Effector memory CD8-positive, alpha-beta T cell (primary cell): ENCODE measurements around the gene CISH.

Experiments used
- ATAC-seq: fragments of 150-1000 bp; cut with Tn5 transposase; replicated peaks from 2 replicates; pipeline ENCODE4 v1.10.0; 2021; ENCODE audit warnings: mild to moderate bottlenecking, moderate library complexity
- DNase-seq, 3 experiments: peaks; one replicate each; pipeline ENCODE4 v3.0.0; 2021
- H3K27ac Mint-ChIP-seq, 2 donors: one replicate each; pipeline ENCODE4 v1.8.0; 2022; ENCODE audit warnings: mild to moderate bottlenecking in 2 of 2, mixed read lengths in 2 of 2, moderate library complexity in 2 of 2
- H3K27me3 Mint-ChIP-seq, 2 donors: one replicate each; pipeline ENCODE4 v1.8.0; 2022; ENCODE audit warnings: mixed read lengths in 2 of 2
- H3K36me3 Mint-ChIP-seq: one replicate; pipeline ENCODE4 v1.8.0; 2022; ENCODE audit warnings: mild to moderate bottlenecking, moderate library complexity, mixed read lengths; ENCODE audit not compliant: insufficient read depth
- H3K4me1 Mint-ChIP-seq, 2 donors: one replicate each; pipeline ENCODE4 v1.8.0; 2022; ENCODE audit warnings: low read depth in 2 of 2, mixed read lengths in 2 of 2
- H3K4me3 Mint-ChIP-seq, 2 donors: one replicate each; pipeline ENCODE4 v1.8.0; 2022; ENCODE audit warnings: mild to moderate bottlenecking in 2 of 2, mixed read lengths in 2 of 2, moderate library complexity in 2 of 2
- H3K9me3 Mint-ChIP-seq, 2 donors: one replicate each; pipeline ENCODE4 v1.8.0; 2022; ENCODE audit warnings: mixed read lengths in 2 of 2

The CISH gene

DNA sequence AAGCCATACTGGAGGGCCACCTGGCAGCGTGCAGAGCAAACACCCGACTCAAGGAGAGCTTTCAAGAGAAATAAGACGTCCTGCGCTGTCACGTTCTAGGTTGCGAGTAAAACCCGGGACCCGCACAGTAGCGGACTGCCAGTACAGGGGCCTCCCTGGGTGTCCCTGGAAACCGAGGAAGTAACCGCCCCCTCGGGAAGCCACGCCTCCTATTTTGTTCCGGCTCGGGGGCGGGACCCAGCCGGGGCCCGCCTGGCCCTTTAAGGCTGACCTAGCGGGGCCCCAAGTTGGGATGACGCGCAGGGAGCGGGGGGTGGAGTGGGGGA is 5.2 kb upstream of the CISH start:
- DNase-seq (peak; percentile 94 to 97 (median 94)), ATAC-seq (peak; percentile 63)
- Mint-ChIP-seq H3K9me3 (no peaks in the 10 kb centered on the region), H3K27ac (peak overlapping the region; percentile 88 to 89), H3K36me3 (peaks cover 26% of the 10 kb centered on the region), H3K4me3 (peak overlapping the region; percentile 88 to 94), H3K27me3 (no peaks in the 10 kb centered on the region), H3K4me1 (peaks cover 60 to 66% of the 10 kb centered on the region in 2 donors)

DNA sequence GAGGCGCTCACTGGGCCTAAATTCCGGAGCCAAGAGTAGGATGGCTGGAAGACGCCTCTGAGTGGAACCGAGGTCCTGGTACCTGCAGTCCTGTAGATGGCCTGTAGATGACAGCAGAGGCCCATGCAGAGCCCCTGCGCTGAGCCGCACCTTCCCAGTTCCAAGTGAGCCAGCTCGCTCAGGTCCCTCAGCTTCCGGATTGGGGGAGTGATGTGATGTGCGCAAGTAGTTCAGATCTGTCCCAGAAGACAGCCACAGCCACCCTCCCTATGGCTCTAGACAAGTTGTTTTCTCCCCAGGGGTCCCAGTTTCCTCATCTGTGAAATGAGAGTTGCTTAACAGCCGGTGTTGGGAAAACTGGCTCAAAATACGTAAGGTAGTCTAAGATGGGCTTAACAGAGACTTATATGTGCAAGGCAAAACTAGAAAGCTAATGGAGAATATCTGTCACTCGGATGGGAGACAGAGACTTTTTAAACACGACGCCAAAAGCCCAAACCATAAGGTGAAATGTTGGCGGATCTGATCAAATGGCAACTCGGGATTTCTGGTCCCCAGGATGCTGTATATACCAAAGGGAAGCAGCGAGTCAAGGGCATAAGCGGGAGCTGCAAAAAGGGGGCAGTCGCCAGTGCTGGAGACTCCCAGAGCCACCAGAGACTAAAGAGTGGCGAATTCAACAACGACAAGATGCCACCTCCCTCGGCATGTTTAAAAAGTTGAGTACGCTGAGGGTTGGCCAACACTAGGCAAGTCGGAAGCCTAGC is 4.6 kb upstream of the CISH start:
- Mint-ChIP-seq H3K27me3 (no peaks in the 10 kb centered on the region), H3K4me3 (peak overlapping the region; percentile 88 to 94), H3K36me3 (peaks cover 32% of the 10 kb centered on the region), H3K27ac (peak overlapping the region; percentile 88 to 89), H3K9me3 (no peaks in the 10 kb centered on the region), H3K4me1 (peaks cover 60 to 66% of the 10 kb centered on the region in 2 donors)
- peak; percentile 76 to 82 (median 76) for DNase-seq
- ATAC-seq = peak; percentile 37

DNA sequence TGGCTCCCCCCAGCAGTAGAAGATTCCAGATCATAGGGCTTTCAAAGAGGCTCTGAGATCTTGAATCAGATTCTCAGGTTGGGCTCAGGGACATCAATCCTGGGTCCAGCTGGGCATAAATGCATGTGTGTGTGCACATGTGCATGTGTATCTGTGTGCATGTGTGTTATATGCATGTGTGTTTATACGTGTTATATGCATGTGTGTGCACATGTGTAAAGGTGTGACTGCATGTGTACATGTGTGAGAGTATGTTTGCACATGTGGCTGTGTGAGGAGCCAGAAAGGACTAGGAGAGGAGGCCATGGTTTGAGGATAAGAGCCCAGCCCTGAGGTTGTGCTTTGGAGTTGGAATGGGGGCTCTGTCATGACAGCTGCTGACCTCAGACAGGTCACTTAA is 3.6 kb upstream of the CISH start:
- no peak for ATAC-seq
- H3K4me3 Mint-ChIP-seq = no peak overlapping the region
- H3K9me3 Mint-ChIP-seq = no peaks in the 10 kb centered on the region

DNA sequence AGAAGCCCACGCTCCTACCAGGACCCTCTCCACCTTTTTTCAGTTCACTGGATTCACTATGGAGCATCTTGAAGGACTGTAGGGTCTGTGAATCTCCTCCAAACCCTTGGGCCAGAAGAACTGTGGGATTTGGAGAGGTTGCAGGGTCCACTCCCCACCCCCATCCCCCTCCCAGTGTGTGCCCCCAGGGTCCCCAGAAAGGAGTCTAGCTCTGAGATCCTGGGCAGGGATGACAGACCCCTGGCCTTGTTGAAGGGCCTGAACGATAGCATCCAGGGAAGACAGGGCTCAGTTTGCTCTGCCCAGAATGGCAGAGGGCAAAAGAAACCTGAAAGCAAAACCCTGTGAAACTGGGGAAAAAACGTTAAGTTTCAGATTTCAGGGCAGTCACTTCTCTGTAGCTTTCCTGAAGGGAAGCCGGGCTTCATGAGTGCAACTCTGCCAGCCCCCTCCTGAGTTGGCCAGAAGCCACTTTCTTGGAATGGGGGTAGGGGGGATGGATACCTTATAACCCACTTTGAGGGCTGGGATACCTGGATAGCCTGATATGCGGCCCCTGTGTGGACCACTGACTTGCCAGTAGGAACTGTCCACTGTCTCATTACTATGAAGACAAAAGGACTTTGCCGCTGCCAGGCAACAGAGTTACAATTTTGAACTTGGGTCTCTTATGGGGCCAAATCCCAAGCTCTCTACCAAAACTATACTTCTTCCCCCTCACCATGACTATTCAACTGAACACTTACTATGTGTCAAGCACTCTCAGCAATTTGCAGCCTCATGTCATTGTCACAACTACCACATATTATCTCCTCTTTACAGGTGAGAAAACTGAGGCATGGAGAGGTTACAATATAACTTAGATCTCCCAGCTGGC is 1.6 kb upstream of the CISH start:
- Mint-ChIP-seq H3K36me3 (peaks cover 50% of the 10 kb centered on the region), H3K4me1 (peaks cover 65 to 66% of the 10 kb centered on the region in 2 donors), H3K4me3 (peak overlapping the region; percentile 97 to 99), H3K9me3 (no peaks in the 10 kb centered on the region), H3K27ac (peak overlapping the region; percentile 96 to 97), H3K27me3 (no peaks in the 10 kb centered on the region)
- DNase-seq (no peak), ATAC-seq (no peak)

More for the DNA sequence above, 3.6 kb upstream of the CISH start:
- no peaks in the 10 kb centered on the region for H3K27me3 Mint-ChIP-seq
- DNase-seq = no peak
- H3K27ac Mint-ChIP-seq = no peak overlapping the region
- H3K4me1 Mint-ChIP-seq = peaks cover 61 to 65% of the 10 kb centered on the region in 2 donors
- H3K36me3 Mint-ChIP-seq = peaks cover 31% of the 10 kb centered on the region

- Mint-ChIP-seq H3K4me3 (peak overlapping the region; percentile 97 to 99), H3K9me3 (no peaks in the 10 kb centered on the region), H3K36me3 (peaks cover 58% of the 10 kb centered on the region), H3K27ac (peak overlapping the region; percentile 96 to 97), H3K4me1 (peaks cover 69 to 70% of the 10 kb centered on the region in 2 donors), H3K27me3 (no peaks in the 10 kb centered on the region)
- ATAC-seq (no peak), DNase-seq (no peak)
Measured at GRCh38 chr3:50612234-50612882, 784 bp upstream of the CISH start.

- Mint-ChIP-seq H3K4me3 (peak overlapping the region; percentile 97 to 99), H3K27ac (peak overlapping the region; percentile 96 to 97), H3K9me3 (no peaks in the 10 kb centered on the region), H3K4me1 (peaks cover 74 to 76% of the 10 kb centered on the region in 2 donors), H3K36me3 (peaks cover 66% of the 10 kb centered on the region), H3K27me3 (no peaks in the 10 kb centered on the region)
- DNase-seq (no peak), ATAC-seq (no peak)
Measured at GRCh38 chr3:50610992-50611463, 546 bp downstream of the CISH start.

DNA sequence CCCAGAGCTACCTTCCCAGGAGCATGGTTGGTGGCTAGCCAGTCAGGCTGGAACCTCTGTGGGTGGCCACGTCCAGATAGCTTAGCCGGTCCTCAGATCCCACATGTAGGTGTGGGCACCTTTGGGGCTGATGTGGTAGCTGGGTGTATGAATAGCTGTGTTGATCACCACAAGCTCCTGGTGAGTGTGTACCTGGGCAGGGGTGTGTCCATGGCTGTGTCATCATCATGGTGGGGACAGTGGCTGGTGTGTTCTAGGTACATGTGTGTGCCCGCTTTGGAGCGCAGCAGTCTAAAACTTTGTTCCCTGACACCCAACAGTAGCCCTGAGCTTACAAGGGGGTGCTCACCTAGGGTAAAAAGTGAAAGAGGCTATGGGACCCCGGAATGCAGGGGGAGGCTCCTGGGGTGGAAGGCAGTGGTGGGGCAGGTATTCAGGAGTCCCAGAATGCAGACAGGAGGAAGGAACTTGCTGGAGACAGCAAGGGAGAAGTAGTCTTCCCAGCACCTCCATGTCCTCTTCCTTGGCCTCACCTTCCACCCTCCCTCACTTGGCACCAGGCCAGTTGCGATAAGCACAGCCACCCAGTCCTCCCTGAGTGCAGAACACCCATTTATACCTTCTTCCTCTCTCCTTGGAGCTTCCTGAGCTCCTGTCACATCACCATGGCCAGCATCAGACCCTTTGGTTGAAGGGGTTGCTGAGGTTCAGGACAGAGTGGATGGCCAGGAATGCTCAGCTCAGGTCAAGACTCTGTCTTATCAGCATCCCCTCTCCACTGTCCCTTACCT is 1.2 kb downstream of the CISH start:
- Mint-ChIP-seq H3K4me3 (peak overlapping the region; percentile 97 to 99), H3K9me3 (no peaks in the 10 kb centered on the region), H3K27me3 (no peaks in the 10 kb centered on the region), H3K27ac (peak overlapping the region; percentile 96 to 97), H3K36me3 (peaks cover 72% of the 10 kb centered on the region), H3K4me1 (peaks cover 76 to 79% of the 10 kb centered on the region in 2 donors)
- DNase-seq (no peak), ATAC-seq (no peak)

- peaks cover 79% of the 10 kb centered on the region for H3K36me3 Mint-ChIP-seq
- H3K27me3 Mint-ChIP-seq = no peaks in the 10 kb centered on the region
- H3K27ac Mint-ChIP-seq = peak overlapping the region; percentile 96 to 97
- H3K4me1 Mint-ChIP-seq = peaks cover 83% of the 10 kb centered on the region in 2 donors
- DNase-seq (no peak), ATAC-seq (no peak)
- H3K9me3 Mint-ChIP-seq = no peaks in the 10 kb centered on the region
- H3K4me3 Mint-ChIP-seq = peak overlapping the region; percentile 97 to 99
Measured at GRCh38 chr3:50609763-50610085, 1.9 kb downstream of the CISH start.

- peaks cover 86% of the 10 kb centered on the region in 2 donors for H3K4me1 Mint-ChIP-seq
- ATAC-seq = no peak
- no peaks in the 10 kb centered on the region for H3K9me3 Mint-ChIP-seq
Measured at GRCh38 chr3:50609071-50609762, 2.4 kb downstream of the CISH start.

DNA sequence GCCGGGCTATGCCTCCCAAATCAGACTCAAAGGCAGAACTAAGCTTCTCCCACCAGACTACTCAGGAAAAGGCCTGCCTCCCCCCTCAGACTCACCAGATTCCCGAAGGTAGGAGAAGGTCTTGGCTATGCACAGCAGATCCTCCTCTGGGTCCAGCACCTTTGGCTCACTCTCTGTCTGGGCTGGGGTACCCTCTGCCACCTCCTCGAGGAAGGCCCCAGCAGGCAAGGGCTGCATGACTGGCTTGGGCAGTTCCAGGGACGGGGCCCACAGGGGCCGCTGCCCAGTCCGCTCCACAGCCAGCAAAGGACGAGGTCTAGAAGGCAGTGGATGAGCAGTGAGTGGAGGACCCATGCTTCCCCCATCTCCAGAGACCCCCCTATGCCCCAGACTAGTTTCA is 3.3 kb downstream of the CISH start:
- Mint-ChIP-seq H3K36me3 (peaks cover 89% of the 10 kb centered on the region), H3K9me3 (no peaks in the 10 kb centered on the region), H3K4me3 (peak overlapping the region; percentile 97 to 99), H3K27ac (peak overlapping the region; percentile 96 to 97), H3K27me3 (no peaks in the 10 kb centered on the region), H3K4me1 (peaks cover 86% of the 10 kb centered on the region in 2 donors)
- DNase-seq = no peak
- no peak for ATAC-seq

More at GRCh38 chr3:50609071-50609762, 2.4 kb downstream of the CISH start:
- peak overlapping the region; percentile 96 to 97 for H3K27ac Mint-ChIP-seq
- DNase-seq = no peak
- no peaks in the 10 kb centered on the region for H3K27me3 Mint-ChIP-seq
- H3K4me3 Mint-ChIP-seq = peak overlapping the region; percentile 97 to 99
- H3K36me3 Mint-ChIP-seq = peaks cover 84% of the 10 kb centered on the region

DNA sequence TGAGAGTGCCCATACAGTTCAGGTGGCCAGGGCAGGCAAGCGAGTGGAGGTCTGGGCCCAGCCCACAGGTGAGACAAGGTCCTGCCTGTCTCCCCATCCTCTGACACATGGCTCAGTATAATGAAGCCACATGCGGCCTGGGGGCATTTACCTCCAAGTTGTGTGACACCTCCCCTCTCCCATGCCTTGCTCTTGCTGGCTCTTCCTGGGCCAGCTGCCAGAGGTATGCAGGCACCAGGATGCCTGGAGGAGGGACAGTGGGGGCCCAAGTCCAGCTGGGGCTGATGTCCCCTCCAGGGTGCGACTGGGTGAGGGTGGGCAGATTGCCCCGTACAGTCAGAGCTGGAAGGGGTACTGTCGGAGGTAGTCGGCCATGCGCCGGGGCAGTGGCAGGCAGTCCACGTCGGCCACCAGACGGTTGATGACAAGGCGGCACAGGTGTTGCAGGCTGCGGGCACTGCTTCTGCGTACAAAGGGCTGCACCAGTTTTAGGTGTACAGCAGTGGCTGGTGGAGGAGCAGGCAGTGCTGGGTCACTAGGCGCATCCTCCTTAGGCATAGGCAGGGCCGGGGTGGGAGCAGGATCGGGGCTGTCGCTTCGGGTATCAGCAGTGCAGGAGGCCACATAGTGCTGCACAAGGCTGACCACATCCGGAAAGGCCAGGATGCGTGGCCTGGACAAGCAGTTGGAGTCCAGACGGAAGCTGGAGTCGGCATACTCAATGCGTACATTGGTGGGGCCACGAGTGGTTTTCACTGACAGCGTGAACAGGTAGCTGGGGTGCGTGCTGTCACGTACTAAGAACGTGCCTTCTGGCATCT is 4.1 kb downstream of the CISH start:
- H3K4me1 Mint-ChIP-seq = peaks cover 88% of the 10 kb centered on the region in 2 donors

More for the DNA sequence above, 4.1 kb downstream of the CISH start:
- DNase-seq (no peak), ATAC-seq (no peak)
- no peaks in the 10 kb centered on the region for H3K9me3 Mint-ChIP-seq
- H3K27me3 Mint-ChIP-seq = no peaks in the 10 kb centered on the region
- peak overlapping the region; percentile 97 to 99 for H3K4me3 Mint-ChIP-seq
- peaks cover 91% of the 10 kb centered on the region for H3K36me3 Mint-ChIP-seq
- peak overlapping the region; percentile 96 to 97 for H3K27ac Mint-ChIP-seq
